ELF-1 (cell line): Measurements from ENCODE around the gene SHMT1.
A peak's percentile ranks its signal among the peaks of the same experiment; 100 is the strongest.
"Not testable (repeated sequence)": the region's sequence is repeated elsewhere in the genome, so short reads cannot be mapped to it uniquely, and the experiment has no call there.

Experiments
- DNase-seq: peaks from one replicate; pipeline ENCODE4 v3.0.0-alpha.2; 2016; ENCODE audit warnings: low read depth, low spot score

SHMT1 gene

DNA sequence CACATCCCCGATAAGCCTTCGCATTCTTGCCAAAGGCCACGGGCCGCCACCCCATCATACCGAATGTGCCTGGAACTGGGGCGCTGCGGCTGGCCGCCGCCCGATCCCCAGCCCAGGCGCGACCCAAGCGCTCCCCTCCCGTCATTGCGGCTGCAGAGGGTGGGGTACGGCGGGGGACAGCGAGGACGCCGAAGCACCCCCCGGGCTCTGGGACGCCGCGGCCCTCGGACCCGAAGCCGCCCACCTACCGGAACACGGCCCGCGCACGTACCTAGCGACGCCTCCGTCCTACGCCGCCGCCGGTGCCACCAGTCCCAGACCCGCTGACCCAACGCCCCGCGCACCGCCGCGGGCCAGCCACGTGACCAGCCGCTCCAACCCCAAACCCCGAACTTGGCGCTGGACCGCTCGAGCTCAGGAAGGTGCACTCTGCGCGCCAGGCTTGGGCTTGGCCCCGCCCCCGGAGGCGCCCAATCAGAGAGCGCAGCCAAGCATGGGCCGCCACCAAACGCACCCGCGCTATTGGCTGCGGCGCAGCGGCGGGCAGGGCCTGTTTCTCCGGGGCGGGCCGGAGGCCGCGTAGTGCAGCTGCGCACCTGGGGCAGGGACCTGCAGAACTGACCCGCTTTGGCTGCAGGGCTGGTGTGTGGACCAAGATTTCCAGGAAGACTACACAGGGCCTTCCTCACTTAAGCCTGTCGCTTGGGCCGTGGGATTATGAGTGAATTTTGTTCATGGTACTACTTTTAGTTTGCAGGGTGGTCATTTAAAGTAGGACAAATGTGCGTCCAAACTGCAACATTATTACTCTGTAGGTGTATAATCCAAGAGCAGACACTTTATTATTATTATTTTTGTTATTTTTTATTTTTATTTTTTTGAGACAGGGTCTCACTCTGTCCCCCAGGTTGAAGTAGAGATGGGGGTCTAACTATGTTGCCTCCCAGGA, at the start of gene SHMT1:
Gene SHMT1 (minus strand): TSS at position 450 of the 949 bp plus-strand sequence. CDS start 7,569 bp downstream, outside the sequence.
- peak; percentile 97 for DNase-seq

- DNase-seq = not testable (repeated sequence)
These were observed 48.7 kb upstream of the SHMT1 start for GRCh38 chr17:18412001-18412538.

GRCh38 chr17:18411377-18411864, 48.1 kb upstream of the SHMT1 start:
- peak; percentile 46 for DNase-seq

DNA sequence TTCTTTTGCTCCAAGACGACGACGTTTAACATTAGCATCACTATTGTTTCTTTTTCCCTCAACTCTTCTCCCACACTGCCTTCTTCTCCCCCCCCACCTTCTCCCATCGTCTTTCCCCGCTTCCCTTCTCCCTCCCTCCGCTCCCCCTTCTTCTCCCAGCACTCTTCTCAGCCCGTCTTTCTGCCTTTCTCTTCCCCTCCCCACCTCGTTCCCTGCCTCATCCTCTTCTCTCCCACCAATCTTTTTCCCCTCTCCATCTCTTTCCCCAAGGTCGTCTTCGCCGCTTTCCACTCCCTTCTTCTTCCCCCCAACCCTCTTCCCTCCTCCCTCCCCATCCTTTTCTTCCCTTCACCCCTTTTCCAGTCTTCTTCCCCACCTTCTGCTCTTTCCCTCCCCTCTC, 47.4 kb upstream of the SHMT1 start:
- DNase-seq = peak; percentile 40

DNA sequence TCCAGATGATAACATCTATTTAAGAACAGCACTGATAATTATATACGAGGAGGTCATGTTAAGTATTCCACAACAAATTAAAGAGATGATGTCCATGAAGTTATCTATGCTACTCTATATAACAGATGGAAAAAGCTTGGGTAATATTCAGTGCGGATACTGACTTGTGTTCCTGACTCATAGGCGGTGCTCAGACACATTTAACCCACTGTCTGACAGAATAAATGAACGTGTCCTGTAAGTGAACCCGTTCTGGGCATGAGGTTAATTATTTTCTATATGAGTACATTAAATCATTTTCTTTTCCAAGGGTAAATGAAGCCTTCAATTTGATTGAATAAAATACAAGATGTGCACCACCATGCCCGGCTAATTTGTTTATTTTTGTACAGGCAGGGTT, 46.0 kb upstream of the SHMT1 start:
- not testable (repeated sequence) for DNase-seq

DNA sequence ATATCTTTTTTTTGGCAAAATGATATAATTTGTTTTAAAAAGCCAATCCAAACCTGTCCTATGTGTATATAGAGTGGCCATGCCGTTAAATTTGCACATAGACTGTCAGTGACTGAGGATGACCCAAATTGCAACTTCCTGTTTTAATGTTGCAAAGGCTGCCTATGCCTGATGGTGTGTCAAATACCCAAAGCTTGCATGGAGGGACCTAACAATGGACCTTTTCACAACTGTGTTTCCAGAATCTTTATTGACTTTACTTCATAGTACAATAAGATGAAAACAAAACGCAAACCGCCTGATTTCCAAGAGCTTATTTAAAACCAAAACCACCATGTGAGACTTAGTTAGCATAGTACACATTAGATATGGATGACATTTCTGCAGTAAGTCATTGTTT, 45.6 kb upstream of the SHMT1 start:
- not testable (repeated sequence) for DNase-seq

- DNase-seq = not testable (repeated sequence)
These were observed 40.3 kb upstream of the SHMT1 start for GRCh38 chr17:18403604-18404003.

DNA sequence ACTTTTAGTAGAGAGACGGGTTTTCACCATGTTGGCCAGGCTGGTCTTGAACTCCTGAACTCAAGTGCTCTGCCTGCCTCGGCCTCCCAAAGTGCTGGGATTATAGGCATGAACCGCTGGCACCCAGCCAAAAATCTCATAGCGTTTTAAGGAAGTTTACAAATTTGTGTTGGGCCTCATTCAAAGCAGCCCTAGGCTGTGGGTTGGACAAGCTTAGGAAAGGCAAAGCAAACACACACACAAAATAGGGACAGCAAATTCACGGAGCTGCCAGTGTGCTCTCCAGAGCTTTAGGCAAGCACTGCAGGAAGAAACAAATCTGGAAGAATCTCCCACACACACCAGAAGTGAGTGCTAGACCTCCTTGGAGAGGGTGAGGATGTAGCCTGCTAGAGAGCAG, 39.8 kb upstream of the SHMT1 start:
- not testable (repeated sequence) for DNase-seq

DNA sequence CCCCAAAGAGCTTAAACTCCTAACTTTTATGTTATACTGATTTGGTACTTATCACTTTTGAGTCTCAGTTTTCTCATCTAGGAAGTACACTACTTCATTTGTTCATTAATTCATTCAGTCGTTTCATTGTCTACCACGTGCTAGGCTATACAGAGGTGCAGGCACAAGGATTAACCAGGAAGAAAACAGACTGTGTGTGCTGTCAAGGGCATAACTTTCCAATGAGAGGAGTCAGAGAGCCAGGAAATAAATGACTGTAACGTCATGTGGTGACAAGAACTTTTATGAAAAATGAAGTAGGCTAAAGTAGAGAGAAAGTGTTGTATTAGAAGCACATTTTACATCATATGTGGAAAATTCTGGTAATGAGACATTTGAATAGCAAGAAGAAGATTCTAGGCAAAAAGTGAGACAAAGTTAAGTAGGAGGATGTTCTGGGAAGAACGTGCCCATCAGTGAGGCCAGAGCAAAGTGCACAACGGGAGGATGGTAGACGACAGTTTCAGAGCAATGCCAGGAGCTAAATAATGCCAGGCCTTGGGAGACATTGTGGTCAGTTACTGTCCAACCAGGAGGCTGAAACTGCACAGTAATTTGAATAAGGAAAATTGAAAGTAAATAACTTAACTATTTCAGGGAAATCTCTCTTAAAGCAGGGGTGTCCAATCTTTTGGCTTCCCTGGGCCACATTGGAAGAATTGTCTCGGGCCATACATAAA, 38.7 kb upstream of the SHMT1 start:
- DNase-seq = not testable (repeated sequence)

DNA sequence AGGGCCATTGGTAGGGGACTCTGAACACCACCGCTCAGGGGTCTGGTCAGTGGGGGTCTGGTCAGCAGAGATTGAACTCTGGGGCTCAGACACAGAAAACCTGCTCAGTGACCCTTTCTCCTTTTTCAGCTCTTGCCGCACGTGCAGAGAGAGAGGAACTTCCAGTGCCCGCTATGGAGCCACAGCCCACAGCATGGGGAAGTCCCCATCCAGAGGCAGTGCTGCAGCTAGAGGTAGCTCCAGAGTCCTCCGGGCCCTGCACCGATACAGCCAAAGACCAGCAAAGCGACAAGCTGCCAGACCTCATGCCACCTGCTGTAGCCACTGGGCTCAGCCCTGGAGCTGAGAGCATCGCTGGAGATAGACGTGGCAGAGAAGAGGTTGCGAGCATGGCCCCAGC, 25.4 kb upstream of the SHMT1 start:
- DNase-seq = not testable (repeated sequence)

GRCh38 chr17:18388266-18388665, 24.9 kb upstream of the SHMT1 start:
- DNase-seq = not testable (repeated sequence)

DNA sequence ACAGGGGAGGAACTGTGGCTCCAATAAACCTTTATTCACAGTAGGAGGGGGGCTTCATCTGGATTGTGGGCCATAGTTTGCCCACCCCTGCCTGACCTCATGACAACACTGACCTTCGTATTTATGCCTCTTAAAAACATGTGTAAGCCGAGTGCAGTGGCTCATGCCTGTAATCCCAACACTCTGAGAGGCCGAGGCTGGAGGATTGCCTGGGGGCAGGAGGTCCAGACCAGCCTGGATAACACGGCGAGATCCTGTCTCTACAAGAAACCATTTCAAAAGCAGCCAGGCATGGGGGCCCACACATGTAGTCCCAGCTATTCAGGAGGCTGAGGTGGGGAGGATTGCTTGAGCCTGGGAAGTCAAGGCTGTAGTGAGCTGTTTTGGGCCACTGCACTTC, 24.2 kb upstream of the SHMT1 start:
- DNase-seq = peak; percentile 53

- DNase-seq = not testable (repeated sequence)
These were observed 20.9 kb upstream of the SHMT1 start for GRCh38 chr17:18384271-18384670.

GRCh38 chr17:18383079-18383481, 19.7 kb upstream of the SHMT1 start:
- peak; percentile 59 for DNase-seq

DNA sequence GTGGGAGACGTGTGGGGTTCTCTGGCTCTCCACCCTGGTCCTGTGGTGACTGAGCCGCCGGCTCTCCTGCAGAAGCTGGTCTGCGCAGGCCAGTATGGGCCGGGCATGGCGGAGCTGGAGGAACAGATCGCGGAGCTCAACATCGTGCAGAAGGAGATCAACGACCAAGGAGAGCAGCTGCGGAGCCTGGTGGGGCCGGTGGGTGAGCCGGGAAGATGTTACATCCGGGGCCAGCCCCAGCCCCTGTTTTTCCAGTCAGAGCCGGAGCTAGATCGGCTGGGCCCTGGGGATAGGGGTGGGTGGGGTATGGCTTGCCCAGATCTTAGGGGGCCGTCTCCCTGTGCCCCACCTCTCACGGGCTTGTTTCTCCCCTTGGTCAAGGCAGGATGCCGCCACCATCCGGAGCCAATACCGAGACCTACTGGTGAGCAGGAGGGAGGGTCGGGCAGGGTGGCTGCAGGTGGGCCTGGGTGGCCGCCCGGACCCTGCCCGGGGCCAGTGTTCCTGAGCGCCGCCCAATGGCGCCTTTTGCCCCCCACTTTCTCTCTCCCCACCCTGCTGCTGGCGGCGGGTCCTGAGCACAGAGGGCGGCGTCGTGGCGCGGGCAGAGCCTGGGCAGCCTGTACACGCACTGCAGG, 19.2 kb upstream of the SHMT1 start:
- DNase-seq = no peak

- no peak for DNase-seq
These were observed 18.5 kb upstream of the SHMT1 start for GRCh38 chr17:18381953-18382245.

- no peak for DNase-seq
These were observed 18.0 kb upstream of the SHMT1 start for GRCh38 chr17:18381158-18381952.

DNA sequence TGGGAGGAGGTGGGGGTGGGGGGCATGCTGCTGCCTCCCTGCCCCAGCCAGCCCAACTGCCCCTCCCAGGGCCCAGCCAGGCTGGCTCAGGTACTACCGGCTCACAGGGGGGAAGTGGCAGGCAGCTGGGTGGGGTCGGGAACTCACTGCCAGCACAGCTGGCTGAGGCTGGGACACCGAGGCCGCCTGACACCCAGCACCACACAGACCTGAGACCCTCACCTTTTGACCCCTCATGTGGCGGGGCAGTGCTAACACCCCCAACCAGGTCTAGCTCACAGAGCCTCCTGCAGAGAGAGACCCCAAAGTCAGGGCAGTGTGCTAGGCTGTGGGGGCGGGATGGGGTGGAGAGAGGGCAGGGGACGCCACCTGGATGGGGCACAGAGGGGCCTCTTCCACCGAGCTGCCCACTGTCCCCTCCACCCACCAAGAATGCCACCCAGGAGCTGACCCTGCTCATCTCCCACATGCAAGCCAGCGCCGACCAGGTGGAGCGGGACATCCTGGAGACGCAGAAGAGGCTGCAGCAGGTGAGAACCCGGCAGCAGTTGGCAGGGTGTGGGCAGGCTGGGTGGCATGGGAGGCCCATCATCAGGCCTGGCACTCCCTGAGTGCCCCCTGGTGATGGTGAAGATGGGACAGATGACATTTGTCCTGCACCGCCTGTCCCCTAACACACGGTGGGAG, 17.3 kb upstream of the SHMT1 start:
- no peak for DNase-seq

- no peak for DNase-seq
These were observed 16.1 kb upstream of the SHMT1 start for GRCh38 chr17:18379246-18380146.
